ENCODE data around the gene TMEM266.

TMEM266 gene

DNA sequence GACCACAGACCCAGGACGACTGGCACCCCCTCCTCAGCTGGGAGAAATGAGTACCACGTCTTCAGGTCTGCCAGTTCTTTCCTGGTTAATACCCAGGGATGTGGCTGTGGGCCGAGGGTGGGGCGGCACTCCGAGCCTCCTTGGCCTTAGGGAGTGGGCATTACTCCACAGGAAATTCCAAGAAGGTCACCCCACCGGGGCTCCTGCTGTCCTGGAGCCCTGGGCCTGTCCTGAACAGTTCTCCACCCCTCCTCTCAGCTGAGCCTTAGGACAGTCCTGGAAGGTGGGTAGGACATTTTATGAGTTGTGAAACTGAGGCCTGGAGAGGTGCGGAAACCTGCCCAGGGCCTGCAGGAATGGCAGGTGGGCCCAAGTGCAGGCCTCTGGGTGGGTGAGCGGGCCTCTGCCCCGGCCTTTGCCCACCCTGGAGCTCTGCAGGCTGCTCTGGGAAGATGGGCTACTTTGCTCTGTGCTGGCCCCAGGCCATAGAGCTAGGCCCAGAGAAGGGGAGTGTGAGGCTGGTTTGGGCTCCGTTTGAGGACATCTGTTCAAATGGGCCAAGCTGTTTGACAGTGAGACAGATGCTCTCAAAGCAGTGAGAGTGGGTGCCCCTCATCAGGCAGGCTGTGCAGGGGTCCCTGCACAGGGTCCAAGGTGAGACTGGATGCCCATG, 103.1 kb downstream of the TMEM266 start:
- DNase-seq (ENCODE audit: low spot score), result no peak

DNA sequence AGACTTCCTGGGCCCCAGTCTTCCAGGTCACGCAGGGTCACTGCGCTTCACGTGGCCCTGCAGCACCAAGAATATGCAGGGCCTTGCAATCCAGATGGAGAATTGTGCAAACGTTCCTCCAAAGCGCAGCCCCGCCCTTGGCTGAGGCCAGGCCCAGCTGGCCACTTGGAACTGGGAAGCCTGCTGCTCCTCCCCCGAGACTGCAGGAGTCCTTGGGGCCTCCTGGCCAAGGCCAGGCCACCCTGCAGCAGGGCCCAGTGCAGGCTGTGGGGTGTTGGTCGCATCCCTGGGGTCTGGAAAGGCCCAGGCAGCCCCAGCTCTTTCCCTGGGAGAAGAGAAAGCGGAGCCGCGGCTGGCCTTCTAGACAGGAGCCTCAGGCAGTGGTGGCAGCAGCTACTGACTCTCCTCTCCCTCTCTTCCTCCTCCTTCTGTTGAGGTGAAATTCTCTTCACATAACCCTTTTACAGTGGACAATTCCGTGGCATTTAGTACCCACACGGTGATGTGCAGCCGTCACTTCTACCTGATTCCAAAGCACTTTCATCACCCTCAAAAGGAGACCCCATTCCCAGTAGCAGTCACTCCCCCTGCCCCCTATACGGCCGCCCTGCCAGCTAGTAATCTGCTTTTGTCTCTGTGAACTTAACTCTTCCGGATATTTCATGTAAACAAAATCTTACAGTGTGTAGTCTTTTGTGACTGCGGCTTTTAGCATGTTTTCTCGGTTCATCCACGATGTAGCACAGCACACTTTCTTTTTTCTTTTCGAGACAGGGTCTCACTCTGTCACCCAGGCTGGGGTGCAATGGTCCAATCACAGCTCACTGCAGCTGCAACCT, 103.9 kb downstream of the TMEM266 start:
- DNase-seq (ENCODE audit: low spot score), result no peak

DNA sequence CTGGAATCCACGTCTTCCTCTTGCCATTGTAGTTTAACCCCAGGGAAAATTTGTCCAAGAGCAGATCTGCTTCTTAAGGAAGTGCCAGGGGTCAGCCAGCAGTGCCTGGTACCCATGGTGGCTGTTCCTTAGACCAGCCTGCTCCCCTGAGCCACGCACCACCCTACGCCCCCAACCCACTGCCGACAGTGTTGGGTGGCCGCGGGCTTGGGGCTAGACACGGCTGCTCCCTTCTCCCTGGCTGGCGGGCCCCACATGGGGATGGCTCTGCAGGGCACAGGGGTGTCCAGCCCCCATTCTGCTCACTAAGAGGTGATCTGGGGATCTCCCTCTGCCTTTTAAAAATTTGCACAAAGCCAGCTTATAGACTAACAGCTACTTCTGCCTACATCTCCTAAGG, 104.8 kb downstream of the TMEM266 start:
- DNase-seq (ENCODE audit: low spot score), result no peak

DNA sequence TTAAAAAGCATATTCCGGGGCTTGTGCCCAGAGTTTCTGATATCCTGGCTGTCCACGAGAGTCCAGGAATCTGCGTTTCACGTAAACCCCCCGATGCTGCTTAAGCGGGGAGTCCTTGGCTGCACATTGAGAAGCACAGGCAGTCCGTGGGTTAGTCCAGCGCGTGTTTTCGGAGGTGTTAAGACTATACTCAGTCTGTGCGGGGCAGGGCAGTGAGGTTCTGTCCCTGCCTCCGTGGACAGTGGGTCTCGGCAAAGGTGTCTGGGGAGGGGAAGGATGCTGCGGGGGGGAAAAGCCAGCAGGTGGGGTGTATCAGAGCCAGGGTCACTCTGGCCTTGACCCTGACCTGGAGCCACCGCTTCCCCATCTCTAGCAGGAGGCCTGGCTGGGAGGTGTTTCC, 106.2 kb downstream of the TMEM266 start:
- no peak for DNase-seq (ENCODE audit: low spot score)

DNA sequence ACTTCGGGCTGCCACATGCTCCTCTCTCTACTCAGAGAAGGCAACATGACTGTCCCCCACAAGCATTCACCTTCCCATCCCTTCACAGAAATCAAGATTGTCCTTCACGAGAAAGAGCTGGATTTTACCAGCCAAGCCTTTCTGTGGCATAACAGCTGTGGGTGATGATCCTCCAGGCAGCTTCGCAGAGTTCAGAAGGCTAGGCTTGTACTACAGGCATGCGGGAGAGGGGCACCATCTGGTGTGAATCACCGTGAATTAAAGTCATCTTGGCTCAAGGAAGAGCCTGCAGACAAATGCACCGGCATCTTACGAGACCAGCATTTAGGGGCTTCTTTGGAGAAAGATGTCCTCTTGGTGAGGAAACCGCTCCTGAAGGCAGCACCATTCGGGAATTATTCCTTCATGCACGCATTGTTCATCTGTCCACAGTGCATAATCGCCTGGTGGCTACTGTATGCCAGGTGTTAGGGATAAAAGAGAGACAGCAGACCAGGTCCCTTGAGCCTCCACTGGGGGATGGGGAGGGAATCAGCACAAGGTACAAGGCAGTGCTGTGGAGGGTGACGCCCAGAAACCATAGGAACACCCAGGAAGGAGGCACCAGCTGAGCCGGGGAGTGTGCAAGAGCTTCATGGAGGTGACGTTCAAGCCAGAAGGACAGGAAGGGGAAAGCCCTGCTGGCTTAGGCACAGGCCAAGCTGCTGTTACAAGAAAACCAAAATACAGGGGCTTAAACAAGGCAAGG, 108.6 kb downstream of the TMEM266 start:
- DNase-seq (ENCODE audit: low spot score), result no peak

DNA sequence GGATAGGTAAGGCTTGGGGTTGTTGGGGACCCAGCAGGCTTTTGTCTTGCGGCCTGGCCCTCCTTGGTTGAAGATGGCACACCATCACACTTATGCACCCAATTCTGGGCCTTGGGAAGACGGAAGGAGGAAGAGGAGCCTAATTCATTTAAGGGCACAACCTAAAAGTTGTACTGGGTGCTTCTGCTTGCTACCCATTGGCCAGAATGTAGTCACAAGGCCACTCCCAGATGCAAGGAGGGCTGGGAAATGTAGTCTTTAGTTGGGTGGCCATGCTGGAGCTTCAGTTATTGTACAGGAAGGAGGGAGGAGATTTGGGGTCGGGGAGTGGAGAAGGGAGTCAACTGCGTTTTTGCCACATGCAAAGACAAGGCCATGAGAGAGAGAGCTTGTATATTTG, 109.2 kb downstream of the TMEM266 start:
- DNase-seq (ENCODE audit: low spot score), result no peak

DNA sequence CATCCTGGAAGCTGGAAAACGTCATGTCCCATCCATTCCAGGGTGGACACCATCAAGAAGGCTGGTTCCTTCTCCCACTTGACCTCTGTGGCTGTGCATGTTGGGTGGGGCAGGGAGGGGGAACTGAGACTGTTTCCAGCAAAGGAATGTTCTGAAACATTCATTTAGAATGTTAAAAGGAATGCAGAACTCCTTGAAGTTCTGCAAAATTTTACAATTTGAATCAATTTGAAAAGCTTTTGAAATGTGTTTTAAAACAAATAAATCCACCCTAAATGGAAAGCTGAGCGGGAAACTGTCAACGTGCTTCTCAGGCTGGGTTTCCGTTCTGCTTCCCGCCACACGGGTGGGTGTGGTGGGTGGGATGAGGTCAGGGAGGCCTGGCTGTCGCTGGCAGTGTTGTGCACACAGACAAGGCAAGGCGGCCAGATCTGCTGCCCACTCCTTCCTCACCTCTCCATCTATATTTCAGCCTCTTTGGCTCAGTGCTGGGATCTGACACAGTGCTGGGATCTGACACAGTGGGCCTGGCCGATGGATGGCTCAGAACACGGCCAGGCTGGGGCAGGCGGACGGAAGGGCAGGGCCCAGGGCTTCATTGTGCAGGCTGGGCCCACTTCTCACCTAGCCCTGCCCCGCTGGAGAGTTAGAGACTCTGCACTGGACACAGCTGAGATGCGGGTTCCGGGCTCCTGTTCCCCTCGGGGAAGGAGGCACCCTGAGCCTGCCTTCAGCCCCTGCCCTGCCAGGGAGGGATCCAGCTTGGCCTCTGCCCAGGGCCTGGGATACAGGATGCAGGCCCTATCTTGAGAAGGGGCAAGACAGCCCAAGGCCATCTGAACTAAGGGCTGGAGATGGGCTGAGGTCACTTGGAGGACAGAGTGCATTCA, 110.4 kb downstream of the TMEM266 start:
- no peak for DNase-seq (ENCODE audit: low spot score)

DNA sequence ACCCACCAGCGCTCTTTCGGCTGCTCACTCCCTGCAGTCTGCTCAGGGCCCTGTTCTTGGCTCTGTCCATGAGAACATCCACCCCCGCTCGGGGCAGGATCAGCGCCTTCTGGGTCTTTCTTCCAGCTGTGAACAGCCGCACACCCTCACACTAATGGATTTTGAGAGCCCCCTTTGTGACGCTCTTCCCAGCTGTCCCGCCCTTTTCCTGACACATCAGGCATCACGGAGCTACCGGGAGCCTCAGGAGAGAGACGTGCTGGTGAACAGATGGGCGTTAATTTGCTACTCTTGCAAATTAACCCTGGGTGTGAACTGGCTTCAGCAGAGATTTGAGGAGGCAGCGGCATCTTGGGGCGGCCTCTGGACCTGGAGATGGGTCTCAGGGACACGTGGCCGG, 113.0 kb downstream of the TMEM266 start:
- no peak for DNase-seq (ENCODE audit: low spot score)

DNA sequence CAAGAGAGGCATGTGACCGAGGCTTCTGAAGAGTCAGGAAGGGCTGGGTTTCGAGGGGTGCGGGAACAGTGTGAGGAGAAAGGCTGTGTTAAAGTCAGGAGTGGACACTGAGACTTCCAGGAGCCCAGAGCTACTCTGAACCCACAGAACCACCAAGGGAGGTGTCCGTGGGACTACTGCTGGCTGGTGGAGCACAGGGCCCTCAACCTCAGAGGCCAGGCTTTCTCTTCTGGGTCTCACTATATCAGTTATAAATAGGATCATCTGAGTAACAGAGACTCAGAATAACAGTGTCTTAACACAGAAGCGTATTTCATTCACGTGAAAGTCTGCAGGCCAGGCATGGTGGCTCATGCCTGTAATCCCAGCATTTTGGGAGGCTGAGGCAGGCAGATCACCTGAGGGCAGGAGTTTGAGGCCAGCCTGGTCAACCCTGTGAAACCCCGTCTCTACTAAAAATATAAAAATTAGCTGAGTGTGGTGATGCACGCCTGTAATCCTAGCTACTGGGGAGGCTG, 113.6 kb downstream of the TMEM266 start:
- DNase-seq (ENCODE audit: low spot score), result no peak

DNA sequence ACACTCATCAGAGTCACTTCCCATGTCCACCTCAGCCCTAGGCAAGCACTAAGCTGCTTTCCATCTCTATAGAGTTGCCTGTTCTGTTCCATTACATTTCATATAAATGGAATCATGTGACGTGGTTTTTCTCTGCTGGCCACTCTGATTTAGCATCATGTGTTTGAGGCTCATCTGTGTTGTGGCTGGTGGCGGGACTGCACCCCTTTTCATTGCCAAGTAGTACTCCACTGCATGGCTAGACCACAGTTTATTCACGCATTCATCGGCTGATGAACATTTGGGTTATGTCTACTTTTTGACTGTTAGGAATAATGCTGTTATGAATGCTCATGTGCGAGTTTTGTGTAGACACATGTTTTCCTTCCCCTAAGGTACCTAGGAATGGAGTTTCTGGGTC, 114.9 kb downstream of the TMEM266 start:
- no peak for DNase-seq (ENCODE audit: low spot score)

DNA sequence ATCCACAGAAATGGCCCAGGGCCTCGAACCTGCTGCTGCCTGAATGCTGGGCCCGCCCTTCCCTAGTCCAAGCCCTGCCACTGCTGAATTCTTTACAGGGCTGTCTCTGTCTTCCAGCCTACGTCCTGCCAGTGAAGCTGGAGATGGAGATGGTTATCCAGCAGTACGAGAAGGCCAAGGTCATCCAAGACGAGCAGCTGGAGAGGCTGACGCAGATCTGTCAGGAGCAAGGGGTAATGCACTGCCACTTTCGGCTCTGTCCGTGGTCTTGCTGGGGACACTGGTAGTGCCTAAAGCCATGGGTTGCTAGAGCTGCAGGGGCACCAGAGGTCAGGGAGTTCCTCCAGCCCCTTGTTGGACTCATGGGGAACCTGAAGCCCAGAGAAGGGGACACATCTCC, 115.7 kb downstream of the TMEM266 start:
- no peak for DNase-seq (ENCODE audit: low spot score)

DNA sequence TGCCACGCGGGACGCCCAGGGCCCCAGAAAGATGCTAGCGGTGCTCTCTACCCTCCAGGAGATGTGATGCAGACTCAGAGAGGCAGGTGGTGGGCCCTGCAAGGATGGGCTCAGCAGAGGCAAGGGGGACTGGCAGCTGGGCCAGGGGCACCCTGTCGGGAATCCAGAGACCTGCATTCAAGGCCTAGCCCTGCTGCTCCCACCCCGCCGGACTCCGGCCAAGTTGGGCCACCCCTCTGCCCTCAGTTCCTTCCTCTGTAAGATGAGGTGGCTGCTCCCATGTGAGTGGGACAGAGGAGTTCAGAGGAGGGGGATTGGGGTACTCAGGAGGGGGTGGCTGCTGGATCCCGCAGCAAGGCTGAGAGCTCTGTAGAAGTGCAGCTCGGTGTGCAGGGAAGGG, 116.3 kb downstream of the TMEM266 start:
- no peak for DNase-seq (ENCODE audit: low spot score)

DNA sequence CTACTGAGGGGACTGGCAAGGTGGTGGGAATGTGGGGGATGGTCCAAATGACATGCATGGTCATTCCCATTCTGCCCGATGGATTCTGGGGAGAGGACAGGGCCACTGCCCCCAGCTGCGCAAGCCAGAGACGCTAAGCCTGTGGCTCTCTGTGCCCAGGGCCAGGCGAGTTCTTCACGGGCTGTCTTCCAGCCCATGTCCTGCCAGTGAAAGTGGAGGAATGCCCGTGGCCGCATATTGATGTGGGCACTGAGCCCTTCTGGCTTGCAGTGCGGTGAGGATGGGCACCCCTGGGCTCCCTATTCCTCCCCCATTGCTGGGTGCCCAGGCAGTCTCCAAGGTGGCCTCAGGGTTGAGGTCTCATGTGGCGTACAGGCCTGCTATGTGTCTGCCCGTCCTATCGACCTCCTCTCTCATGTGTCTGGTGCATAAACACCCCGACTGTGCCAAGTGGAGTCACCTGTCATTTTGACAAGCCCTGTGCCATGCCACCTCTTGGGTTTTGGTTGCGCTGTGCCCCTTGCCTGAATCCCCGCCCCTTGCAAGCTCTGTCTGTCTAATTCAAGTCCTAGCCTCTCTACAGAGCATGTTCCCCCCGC, 116.8 kb downstream of the TMEM266 start:
- no peak for DNase-seq (ENCODE audit: low spot score)

DNA sequence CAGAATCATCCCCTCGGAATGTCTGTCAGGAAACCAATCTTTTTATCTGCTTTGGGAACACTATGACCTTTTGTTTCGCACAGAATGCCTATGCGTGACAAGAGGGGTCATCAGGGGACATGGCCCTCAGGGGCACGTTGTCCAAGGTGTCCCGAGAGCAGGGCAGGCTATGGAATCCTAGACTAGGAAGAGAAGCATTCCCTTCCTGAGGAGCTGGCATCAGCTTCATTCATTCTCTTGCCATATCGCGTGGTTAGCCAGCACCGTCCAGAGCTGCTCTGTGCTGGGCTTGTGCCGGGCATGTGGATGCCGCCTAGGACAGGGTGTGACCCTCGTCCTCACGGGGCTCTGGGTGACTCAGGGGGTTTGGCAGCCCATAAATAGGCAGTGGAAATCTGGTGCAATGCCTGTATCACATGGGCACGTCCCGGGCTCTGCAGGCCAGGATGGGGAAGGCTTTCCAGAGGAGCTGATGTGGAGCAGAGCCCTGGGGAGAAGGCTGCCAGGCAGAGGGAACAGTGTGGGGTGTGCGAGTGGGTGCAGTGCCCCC, 117.8 kb downstream of the TMEM266 start:
- DNase-seq (ENCODE audit: low spot score), result no peak

DNA sequence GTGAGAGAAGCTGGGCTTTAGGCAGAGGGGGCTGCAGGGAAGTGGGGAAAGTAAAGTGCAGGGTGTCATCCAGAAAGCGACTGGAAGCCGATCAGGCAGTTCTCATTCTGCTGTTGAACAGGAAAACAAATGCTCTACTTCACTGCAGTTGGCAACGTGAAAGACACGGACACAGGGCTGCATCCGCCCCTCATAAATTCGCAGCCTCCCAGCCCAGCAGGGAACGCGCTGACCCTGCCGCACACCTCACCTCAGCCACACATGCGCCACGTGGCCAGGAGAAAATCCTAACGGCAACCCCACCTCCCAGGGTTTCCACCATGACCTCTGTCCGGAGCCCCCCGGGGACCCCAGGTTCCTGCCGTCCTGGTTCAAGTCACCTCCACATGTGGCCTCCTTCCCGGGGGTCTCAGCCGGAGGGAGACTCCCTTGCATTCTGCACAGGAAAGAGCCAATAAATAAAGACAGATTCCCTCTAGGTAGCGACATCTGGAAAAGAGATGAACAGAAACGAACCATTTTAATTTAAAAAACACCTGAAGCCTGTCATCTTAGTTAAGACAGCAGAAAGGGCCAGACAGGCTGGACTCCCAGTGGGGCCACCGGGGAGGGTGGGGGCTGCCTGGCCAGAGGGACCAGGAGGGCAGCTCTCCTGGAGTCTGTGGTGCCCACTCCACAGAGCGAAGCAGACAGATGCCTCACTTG, 118.7 kb downstream of the TMEM266 start:
- no peak for DNase-seq (ENCODE audit: low spot score)

DNA sequence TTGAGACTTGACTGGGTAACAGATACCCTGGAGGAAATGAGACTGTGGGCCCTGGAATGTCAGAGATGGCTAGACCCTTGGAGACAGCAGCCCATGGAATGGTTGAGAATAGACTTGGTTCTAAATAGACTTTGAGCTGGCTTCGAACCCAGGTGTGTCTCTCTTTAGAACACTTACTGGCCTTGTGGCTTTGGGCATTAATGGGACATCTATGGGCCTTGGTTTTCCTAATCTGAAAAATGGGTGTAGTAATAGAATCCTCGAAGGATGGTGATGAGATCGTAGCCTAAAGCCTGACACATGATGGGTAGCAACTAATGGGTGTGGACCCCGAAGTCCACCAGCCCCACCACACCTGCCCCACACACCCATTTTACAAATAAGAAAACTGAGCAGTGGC, 119.2 kb downstream of the TMEM266 start:
- no peak for DNase-seq (ENCODE audit: low spot score)

DNA sequence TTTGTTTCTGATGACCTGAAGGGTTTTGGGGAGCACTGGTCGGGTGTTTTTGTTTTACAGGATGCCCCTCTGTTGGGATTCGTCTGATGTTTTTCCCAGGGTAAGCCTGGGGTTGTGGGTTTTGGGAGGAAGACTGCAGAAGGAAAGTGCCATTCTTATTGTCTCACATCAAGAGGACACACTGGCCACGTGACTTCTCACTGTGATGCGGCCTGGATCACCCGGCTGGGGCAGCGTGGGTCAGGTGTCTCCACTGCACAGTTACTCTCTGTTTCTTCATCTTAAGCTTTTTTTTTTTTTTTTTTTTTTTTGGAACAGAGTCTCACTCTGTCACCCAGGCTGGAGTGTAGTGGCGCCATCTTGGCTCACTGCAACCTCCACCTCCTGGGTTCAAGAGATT, 120.5 kb downstream of the TMEM266 start:
- DNase-seq (ENCODE audit: low spot score), result no peak

DNA sequence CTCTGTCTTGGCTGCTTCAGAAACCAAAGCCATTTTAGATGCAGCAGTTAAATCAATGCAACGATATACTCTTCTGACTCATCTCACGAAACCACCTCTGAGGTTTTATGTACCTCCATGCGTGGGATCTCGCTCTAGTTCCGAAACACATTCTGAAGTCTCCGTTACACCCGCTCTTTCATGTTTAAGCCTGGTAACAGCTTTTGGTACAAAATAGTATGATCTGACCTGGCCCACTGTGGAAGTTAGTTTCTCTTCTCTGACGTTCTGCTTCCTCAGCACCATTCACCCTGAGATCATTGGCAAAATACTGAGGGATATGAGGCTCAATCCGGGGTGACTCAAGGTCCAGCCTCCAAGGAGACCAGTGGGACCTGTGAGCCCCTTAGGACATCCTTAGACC, 121.9 kb downstream of the TMEM266 start:
- DNase-seq (ENCODE audit: low spot score), result no peak

DNA sequence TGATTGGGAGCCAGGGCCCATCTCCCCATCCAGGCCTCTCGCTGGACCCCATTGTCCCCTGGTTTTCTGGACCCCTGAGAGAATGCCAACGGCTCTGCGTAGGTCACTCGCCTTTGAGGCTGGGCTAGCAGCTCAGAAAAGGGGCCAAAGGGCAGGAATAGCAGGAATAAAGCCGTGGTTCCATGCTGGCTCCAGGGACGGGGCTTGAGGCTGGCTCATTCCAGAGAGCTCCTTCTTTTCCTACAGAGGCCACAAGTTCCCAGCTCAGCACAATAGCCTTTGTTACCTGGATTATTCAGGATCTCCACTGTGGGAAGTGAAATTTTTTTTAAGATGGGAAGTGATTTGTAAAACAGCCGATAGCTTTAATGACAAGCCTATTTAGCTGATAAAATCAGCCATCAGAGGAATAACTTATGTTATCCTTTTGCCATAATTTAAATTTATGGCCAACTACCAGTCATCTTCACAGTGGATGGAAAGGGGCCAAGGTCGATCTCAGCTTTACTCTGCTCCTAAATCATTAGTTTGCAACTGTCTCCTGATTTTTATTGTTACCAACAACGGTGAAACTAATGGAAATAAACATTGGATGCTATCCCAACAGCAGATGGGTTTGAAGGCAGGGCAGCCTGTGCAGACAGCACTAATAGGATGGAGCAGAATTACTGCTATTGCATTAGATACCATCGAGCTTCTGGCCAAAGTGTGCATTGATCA, 124.3 kb downstream of the TMEM266 start:
- DNase-seq (ENCODE audit: low spot score), result no peak

DNA sequence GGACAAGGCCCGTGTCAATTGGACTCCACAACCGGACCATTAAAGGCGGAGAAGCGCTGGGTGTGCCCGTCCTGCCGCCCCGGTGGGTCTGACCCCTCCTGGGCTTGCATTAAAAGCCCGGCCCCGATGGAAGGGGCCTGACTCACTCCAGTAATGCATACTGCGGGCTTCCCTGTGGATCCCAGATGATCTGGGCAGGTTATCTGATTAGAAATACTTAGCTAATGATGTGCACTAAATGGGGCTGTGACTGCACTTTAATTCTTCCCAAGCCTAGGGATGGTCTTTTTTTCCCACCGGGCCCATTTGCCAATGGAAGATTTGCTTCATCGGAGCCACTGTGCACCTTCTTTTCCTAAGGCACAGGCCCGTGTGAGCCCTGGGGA, 124.9 kb downstream of the TMEM266 start:
- DNase-seq (ENCODE audit: low spot score), result no peak
